ENCODE measurements around the gene CYP3A7.
"Not testable (repeated sequence)": the region's sequence is repeated elsewhere in the genome, so short reads cannot be mapped to it uniquely, and the experiment has no call there.

CYP3A7 gene

DNA sequence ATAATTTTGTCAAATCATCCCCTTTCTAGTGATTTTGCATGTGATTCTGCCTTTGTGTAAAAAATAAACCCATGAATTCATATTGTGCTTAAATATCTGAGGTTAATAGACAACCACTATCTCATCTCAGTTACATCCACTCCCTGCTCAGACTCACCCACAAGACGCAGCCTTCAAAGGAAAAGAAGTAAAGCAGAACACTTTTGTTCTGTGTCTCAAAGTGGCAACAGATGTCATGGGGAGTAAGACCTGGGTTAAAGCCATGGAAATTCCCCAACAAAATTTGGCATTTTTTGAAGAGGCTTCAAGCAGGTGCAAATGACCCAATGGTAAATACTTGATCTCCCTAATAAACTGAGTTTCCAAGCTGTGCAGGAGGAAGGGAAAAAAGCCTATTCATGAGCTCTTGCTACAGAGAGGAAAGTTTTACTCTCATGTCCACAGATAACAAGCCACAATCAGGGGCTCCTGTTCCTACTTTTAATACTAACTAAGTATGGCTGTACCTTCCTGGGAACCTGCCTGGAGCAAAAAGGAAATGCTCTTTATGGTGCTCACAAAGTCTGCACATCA is 4.7 kb downstream of the CYP3A7 start:
- Histone ChIP-seq H2AFZ (ENCODE audit: low read depth, low read length) (no peak overlapping the region), H3K4me3 (ENCODE audit: low read length) (no peak overlapping the region), H3K27ac (ENCODE audit: low read length) (no peak overlapping the region), H3K27me3 (ENCODE audit: low read depth, low read length) (no peaks in the 10 kb centered on the region), H3K36me3 (replicated peaks; ENCODE audit: low read depth, low read length) (no peaks in the 10 kb centered on the region), H3K4me2 (ENCODE audit: low read length) (no peak overlapping the region), H4K20me1 (ENCODE audit: insufficient read depth, low read length) (no peaks in the 10 kb centered on the region), H3K4me1 (ENCODE audit: low read length) (no peaks in the 10 kb centered on the region), H3K79me2 (ENCODE audit: low read length) (no peaks in the 10 kb centered on the region), H3K9ac (ENCODE audit: low read length) (no peak overlapping the region), H3K9me3 (ENCODE audit: insufficient read depth, low read length) (no peaks in the 10 kb centered on the region)
- TF ChIP-seq EZH2phosphoT487 (IDR thresholded peaks at IDR 0.05; ENCODE audit: low read depth): no peak
- TF ChIP-seq, protein P1, sequence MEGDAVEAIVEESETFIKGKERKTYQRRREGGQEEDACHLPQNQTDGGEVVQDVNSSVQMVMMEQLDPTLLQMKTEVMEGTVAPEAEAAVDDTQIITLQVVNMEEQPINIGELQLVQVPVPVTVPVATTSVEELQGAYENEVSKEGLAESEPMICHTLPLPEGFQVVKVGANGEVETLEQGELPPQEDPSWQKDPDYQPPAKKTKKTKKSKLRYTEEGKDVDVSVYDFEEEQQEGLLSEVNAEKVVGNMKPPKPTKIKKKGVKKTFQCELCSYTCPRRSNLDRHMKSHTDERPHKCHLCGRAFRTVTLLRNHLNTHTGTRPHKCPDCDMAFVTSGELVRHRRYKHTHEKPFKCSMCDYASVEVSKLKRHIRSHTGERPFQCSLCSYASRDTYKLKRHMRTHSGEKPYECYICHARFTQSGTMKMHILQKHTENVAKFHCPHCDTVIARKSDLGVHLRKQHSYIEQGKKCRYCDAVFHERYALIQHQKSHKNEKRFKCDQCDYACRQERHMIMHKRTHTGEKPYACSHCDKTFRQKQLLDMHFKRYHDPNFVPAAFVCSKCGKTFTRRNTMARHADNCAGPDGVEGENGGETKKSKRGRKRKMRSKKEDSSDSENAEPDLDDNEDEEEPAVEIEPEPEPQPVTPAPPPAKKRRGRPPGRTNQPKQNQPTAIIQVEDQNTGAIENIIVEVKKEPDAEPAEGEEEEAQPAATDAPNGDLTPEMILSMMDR (IDR thresholded peaks at IDR 0.05; ENCODE audit: low read depth, low read length): no peak

DNA sequence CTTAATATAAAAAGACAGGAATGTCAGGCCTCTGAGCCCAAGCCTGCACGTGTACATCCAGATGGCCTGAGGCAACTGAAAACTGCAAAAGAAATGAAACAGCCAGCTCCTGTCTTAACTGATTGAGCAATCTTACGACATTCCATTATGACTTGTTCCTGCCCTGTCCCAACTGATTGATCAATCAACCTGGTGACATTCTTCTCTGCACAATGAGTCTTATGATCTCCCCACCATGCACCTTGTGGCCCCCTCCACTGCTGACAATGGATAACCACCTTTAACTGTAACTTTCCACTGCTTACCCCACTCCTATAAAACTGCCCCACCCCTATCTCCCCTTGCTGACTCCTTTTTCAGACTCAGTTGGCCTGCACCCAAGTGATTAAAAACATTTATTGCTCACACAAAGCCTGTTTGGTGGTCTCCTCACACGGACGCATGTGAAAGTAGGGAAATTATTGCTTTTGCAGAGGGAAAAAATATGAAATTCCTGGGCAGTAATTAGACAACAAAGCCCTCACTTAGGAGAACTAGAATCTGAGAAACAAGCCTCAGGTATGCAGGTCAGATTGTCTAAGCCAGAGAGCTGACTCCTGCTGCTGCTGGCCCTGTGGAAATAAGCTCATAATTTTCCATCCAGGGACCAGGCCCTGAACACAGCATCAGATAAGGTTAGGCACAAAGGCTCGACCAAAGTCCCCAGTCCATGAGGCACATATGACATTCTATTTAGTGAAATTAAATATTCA is 5.3 kb downstream of the CYP3A7 start:
- no peak overlapping the region for H2AFZ ChIP-seq (ENCODE audit: low read depth, low read length)
- no peaks in the 10 kb centered on the region for H4K20me1 ChIP-seq (ENCODE audit: insufficient read depth, low read length)
- no peak overlapping the region for H3K4me3 ChIP-seq (ENCODE audit: low read length)
- no peak for TF ChIP-seq EZH2phosphoT487 (IDR thresholded peaks at IDR 0.05; ENCODE audit: low read depth)
- H3K9me3 ChIP-seq (ENCODE audit: insufficient read depth, low read length): no peaks in the 10 kb centered on the region
- H3K4me1 ChIP-seq (ENCODE audit: low read length): no peaks in the 10 kb centered on the region
- H3K9ac ChIP-seq (ENCODE audit: low read length): no peak overlapping the region
- no peaks in the 10 kb centered on the region for H3K79me2 ChIP-seq (ENCODE audit: low read length)
- H3K27me3 ChIP-seq (ENCODE audit: low read depth, low read length): no peaks in the 10 kb centered on the region
- no peak overlapping the region for H3K27ac ChIP-seq (ENCODE audit: low read length)
- no peak overlapping the region for H3K4me2 ChIP-seq (ENCODE audit: low read length)
- H3K36me3 ChIP-seq (replicated peaks; ENCODE audit: low read depth, low read length): no peaks in the 10 kb centered on the region

DNA sequence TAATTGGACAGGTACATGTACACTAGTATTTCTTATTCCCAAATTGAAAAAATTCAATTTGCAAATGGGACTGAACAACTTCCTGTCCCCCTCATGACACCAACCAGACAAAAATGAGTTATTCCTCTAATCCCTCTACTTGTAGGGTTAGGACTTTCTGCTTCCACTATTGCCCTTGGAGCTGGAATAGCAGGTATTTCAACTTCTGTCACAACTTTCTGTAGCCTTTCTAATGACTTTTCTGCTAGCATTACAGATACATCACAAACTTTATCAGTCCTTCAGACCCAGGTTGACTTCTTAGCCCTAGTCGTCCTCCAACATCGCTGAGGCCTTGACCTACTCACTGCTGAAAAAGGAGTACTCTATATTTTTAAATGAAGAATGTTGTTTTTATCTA is 6.4 kb downstream of the CYP3A7 start:
- Histone ChIP-seq H2AFZ (ENCODE audit: low read depth, low read length) (no peak overlapping the region), H3K27me3 (ENCODE audit: low read depth, low read length) (no peaks in the 10 kb centered on the region), H3K4me2 (ENCODE audit: low read length) (no peak overlapping the region), H4K20me1 (ENCODE audit: insufficient read depth, low read length) (no peaks in the 10 kb centered on the region), H3K36me3 (replicated peaks; ENCODE audit: low read depth, low read length) (no peaks in the 10 kb centered on the region), H3K27ac (ENCODE audit: low read length) (no peak overlapping the region), H3K4me1 (ENCODE audit: low read length) (no peaks in the 10 kb centered on the region), H3K9ac (ENCODE audit: low read length) (no peak overlapping the region), H3K4me3 (ENCODE audit: low read length) (no peak overlapping the region), H3K9me3 (ENCODE audit: insufficient read depth, low read length) (no peaks in the 10 kb centered on the region), H3K79me2 (ENCODE audit: low read length) (no peaks in the 10 kb centered on the region)
- TF ChIP-seq, protein P1 (IDR thresholded peaks at IDR 0.05; ENCODE audit: low read depth, low read length): no peak
- TF ChIP-seq EZH2phosphoT487 (IDR thresholded peaks at IDR 0.05; ENCODE audit: low read depth): no peak

DNA sequence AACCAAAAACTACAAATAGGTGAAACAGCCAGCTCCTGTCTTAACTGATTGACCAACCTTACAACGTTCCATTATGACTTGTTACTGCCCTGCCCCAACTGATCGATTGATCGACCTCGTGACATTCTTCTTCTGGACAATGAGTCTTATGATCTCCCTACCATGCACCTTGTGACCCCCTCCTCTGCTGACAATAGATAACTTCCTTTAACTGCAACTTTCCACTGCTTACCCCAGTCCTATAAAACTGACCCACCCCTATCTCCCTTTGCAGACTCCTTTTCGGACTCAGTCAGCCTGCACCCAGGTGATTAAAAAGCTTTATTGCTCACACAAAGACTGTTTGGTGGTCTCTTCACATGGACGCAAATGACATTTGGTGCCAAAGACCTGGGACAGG is 11.8 kb downstream of the CYP3A7 start:
- H2AFZ ChIP-seq (ENCODE audit: low read depth, low read length); H3K36me3 ChIP-seq (replicated peaks; ENCODE audit: low read depth, low read length); H3K9ac ChIP-seq (ENCODE audit: low read length); H3K27ac ChIP-seq (ENCODE audit: low read length); H3K9me3 ChIP-seq (ENCODE audit: insufficient read depth, low read length); H3K4me3 ChIP-seq (ENCODE audit: low read length); H3K4me1 ChIP-seq (ENCODE audit: low read length); H3K79me2 ChIP-seq (ENCODE audit: low read length); H3K27me3 ChIP-seq (ENCODE audit: low read depth, low read length); H4K20me1 ChIP-seq (ENCODE audit: insufficient read depth, low read length); H3K4me2 ChIP-seq (ENCODE audit: low read length): not testable (repeated sequence)

DNA sequence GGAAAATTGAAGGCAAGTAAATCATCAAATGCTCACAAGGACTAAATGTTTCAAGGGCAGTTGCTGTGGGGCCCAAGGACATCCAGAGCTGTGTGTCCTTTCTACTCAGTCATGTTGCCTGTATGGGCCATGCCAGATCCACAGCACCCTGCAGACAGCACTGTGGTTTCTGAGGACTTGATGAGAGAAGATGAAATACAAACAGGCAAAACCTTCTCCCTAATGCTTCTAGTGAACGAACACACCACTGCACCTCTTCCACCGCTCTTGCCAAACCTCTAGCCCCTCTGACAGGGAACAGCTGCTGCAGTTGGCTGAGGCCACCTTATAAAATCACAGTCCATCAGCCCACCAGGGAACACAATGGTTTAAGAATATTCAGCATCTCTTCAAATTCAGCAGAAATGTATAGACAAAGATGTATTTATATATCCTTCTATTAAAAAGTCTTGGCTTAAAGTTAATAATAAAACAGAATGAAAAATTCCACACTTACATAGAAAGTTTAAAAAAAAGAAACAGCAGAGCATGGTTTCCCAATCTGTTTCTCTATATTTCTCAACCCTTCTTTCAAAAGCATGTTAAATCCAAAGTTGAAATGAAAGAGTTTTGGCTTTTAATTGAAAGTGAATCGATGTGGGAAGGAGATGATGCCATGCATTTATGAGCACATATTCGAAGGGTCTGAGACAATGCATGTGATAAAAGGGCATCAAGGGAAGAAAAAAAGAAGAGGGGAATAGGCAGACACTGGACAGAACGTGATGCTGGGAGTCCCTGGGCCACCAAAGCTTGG is 14.0 kb downstream of the CYP3A7 start:
- no peaks in the 10 kb centered on the region for H4K20me1 ChIP-seq (ENCODE audit: insufficient read depth, low read length)
- H2AFZ ChIP-seq (ENCODE audit: low read depth, low read length): no peak overlapping the region
- no peak overlapping the region for H3K9ac ChIP-seq (ENCODE audit: low read length)
- H3K27ac ChIP-seq (ENCODE audit: low read length): no peak overlapping the region
- no peaks in the 10 kb centered on the region for H3K36me3 ChIP-seq (replicated peaks; ENCODE audit: low read depth, low read length)
- H3K4me3 ChIP-seq (ENCODE audit: low read length): no peak overlapping the region
- no peaks in the 10 kb centered on the region for H3K79me2 ChIP-seq (ENCODE audit: low read length)
- H3K4me2 ChIP-seq (ENCODE audit: low read length): no peak overlapping the region
- no peaks in the 10 kb centered on the region for H3K4me1 ChIP-seq (ENCODE audit: low read length)
- H3K9me3 ChIP-seq (ENCODE audit: insufficient read depth, low read length): no peaks in the 10 kb centered on the region
- TF ChIP-seq EZH2phosphoT487 (IDR thresholded peaks at IDR 0.05; ENCODE audit: low read depth): no peak
- TF ChIP-seq, protein P1 (IDR thresholded peaks at IDR 0.05; ENCODE audit: low read depth, low read length): no peak
- no peaks in the 10 kb centered on the region; the same call in none of the 2 replicates for H3K27me3 ChIP-seq (ENCODE audit: low read depth, low read length)

Measured in OCI-LY3 (cell line).